ENCODE measurements around the gene UTF1. TPM values are rescaled to one million over a fixed set of nuclear protein-coding genes. Genes with fewer than 3 reads are reported as not detected.
"Not testable (repeated sequence)": the region's sequence is repeated elsewhere in the genome, so short reads cannot be mapped to it uniquely, and the experiment has no call there.

Gene UTF1
- total and polyA plus RNA-seq, 9 of the 15 experiments (the other 6 are each of a cell fraction or from before 2014, with no cell fraction given), result 0.35 to 0.46 TPM; not detected in 7

- peaks cover 12 to 59% of the 10 kb centered on the region in 2 experiments for H3K4me1 ChIP-seq (replicated peaks in 1 of 2; ENCODE audit: control insufficient read depth in 2 of 2, insufficient read depth in 2 of 2, low read length in 2 of 2)
- TF ChIP-seq DACH1 (IDR thresholded peaks at IDR 0.05; ENCODE audit: partially characterized antibody) (no peak), POLR2AphosphoS5 (IDR thresholded peaks at IDR 0.05; ENCODE audit: control insufficient read depth, insufficient read depth, low read depth, low read length) (no peak), KLF6 (CRISPR knock-in tag; IDR thresholded peaks at IDR 0.05; ENCODE audit: borderline replicate concordance) (no peak), HCFC1 (IDR thresholded peaks at IDR 0.05; ENCODE audit: low read depth, low read length) (no peak), HDAC1 (IDR thresholded peaks at IDR 0.05) (no peak), STAT5A (IDR thresholded peaks at IDR 0.05; ENCODE audit: borderline replicate concordance, low read length) (no peak), LCOR (CRISPR knock-in tag; IDR thresholded peaks at IDR 0.05) (no peak), BRD9 (IDR thresholded peaks at IDR 0.05; ENCODE audit: low read depth, partially characterized antibody) (no peak), ZNF212 (CRISPR knock-in tag; IDR thresholded peaks at IDR 0.05) (no peak), TCFL5 (CRISPR knock-in tag; conservative IDR thresholded peaks at IDR 0.05) (no peak), EHMT2 (IDR thresholded peaks at IDR 0.05) (no peak), NFE2 (IDR thresholded peaks at IDR 0.05; ENCODE audit: low read depth) (no peak), ZNF134 (CRISPR knock-in tag; conservative IDR thresholded peaks at IDR 0.05) (no peak), HBP1 (CRISPR knock-in tag; IDR thresholded peaks at IDR 0.05) (no peak), ZZZ3 (IDR thresholded peaks at IDR 0.05) (no peak), FOXJ3 (CRISPR knock-in tag; IDR thresholded peaks at IDR 0.05) (no peak), TAF15 (IDR thresholded peaks at IDR 0.05; ENCODE audit: low read depth, low read length) (no peak), CREBBP (IDR thresholded peaks at IDR 0.05; ENCODE audit: low read depth, low read length) (no peak), RBM14 (IDR thresholded peaks at IDR 0.05; ENCODE audit: borderline replicate concordance, insufficient read depth, low read depth, low read length) (no peak)
- WGBS (ENCODE audit: insufficient coverage, low coverage, missing lambda C conversion rate), result 48% methylated on average over 8 of the region's 11 CpGs
- H3K9me1 ChIP-seq (ENCODE audit: control insufficient read depth, insufficient read depth, low read length), result no peaks in the 10 kb centered on the region
- no peaks in the 10 kb centered on the region for H3K9me3 ChIP-seq (replicated peaks; ENCODE audit: control insufficient read depth, insufficient read depth, low read depth, low read length)
- H3K79me2 ChIP-seq (ENCODE audit: control insufficient read depth, insufficient read depth, low read length), result no peaks in the 10 kb centered on the region
- H3K27ac ChIP-seq (ENCODE audit: extremely low read depth, low read depth, low read length), result no peak overlapping the region
- H3K9ac ChIP-seq (ENCODE audit: insufficient read depth in 1 of 2, low read depth in 2 of 2, low read length in 2 of 2), result no peak overlapping the region
- FAIRE-seq (no peak), ATAC-seq (no peak), DNase-seq (ENCODE audit: extremely low read depth in 1 of 4, low spot score in 3 of 4) (no peak)
- in situ Hi-C loops (cut with MboI) (no loop called here), intact Hi-C loops (cut with micrococcal nuclease) (no loop called here)
- H3K36me3 ChIP-seq (ENCODE audit: control insufficient read depth, insufficient read depth, low read length), result no peaks in the 10 kb centered on the region
- CTCF ChIA-PET (ENCODE audit: low intra/inter-chr PET ratio), result no interaction called here
- H3K27me3 ChIP-seq (ENCODE audit: control insufficient read depth in 2 of 2, insufficient read depth in 2 of 2, low read length in 2 of 2), result peaks cover 0 to 19% of the 10 kb centered on the region in 2 experiments; a peak in 4 of 5 replicates
- no peaks in the 10 kb centered on the region for H4K20me1 ChIP-seq (replicated peaks; ENCODE audit: control insufficient read depth, insufficient read depth, low read length)
- no peak overlapping the region for H2AFZ ChIP-seq (ENCODE audit: low read depth, low read length)
- no TSS peak for BruUV-seq (replicated peaks)
- H3K4me2 ChIP-seq (ENCODE audit: insufficient read depth, low read length), result no peak overlapping the region
- POLR2A ChIA-PET, result no interaction called here
- no peak overlapping the region for H3K4me3 ChIP-seq
Observed at GRCh38 chr10:133221331-133221730, 8.7 kb upstream of the UTF1 start.

- in situ Hi-C loops (cut with MboI); H3K27ac ChIP-seq (ENCODE audit: extremely low read depth, low read depth, low read length); H3K4me2 ChIP-seq (ENCODE audit: insufficient read depth, low read length); intact Hi-C loops (cut with micrococcal nuclease); CTCF ChIA-PET (ENCODE audit: low intra/inter-chr PET ratio); H4K20me1 ChIP-seq (replicated peaks; ENCODE audit: control insufficient read depth, insufficient read depth, low read length); POLR2A ChIA-PET; H2AFZ ChIP-seq (ENCODE audit: low read depth, low read length); BruUV-seq (replicated peaks); H3K9ac ChIP-seq (ENCODE audit: insufficient read depth in 1 of 2, low read depth in 2 of 2, low read length in 2 of 2); H3K36me3 ChIP-seq (ENCODE audit: control insufficient read depth, insufficient read depth, low read length); DNase-seq (ENCODE audit: extremely low read depth in 1 of 4, low spot score in 3 of 4); H3K4me3 ChIP-seq; FAIRE-seq; H3K79me2 ChIP-seq (ENCODE audit: control insufficient read depth, insufficient read depth, low read length); H3K9me1 ChIP-seq (ENCODE audit: control insufficient read depth, insufficient read depth, low read length); ATAC-seq; H3K9me3 ChIP-seq (replicated peaks; ENCODE audit: control insufficient read depth, insufficient read depth, low read depth, low read length): not testable (repeated sequence)
- Histone ChIP-seq H3K4me1 (replicated peaks in 1 of 2; ENCODE audit: control insufficient read depth in 2 of 2, insufficient read depth in 2 of 2, low read length in 2 of 2) (peaks cover 12 to 61% of the 10 kb centered on the region in 2 experiments), H3K27me3 (ENCODE audit: control insufficient read depth in 2 of 2, insufficient read depth in 2 of 2, low read length in 2 of 2) (peaks cover 0 to 19% of the 10 kb centered on the region in 2 experiments; a peak in 4 of 5 replicates)
- 80% methylated on average over 9 of the region's 22 CpGs for WGBS (ENCODE audit: insufficient coverage, low coverage, missing lambda C conversion rate)
Observed at GRCh38 chr10:133221756-133222155, 8.3 kb upstream of the UTF1 start.

Data from K562 (cell line).